Progenitor cell of endocrine pancreas (in vitro differentiated cells): ENCODE results near the gene CDK12. TPM values are rescaled to one million over a fixed set of nuclear protein-coding genes. Genes with fewer than 3 reads are reported as not detected.
"Not testable (repeated sequence)": the region's sequence is repeated elsewhere in the genome, so short reads cannot be mapped to it uniquely, and the experiment has no call there.

ENCODE experiments used
- DNase-seq: peaks from one replicate; pipeline ENCODE4 v3.0.0; 2021; ENCODE audit warnings: low spot score; ENCODE audit not compliant: unreplicated experiment
- H3K27ac Mint-ChIP-seq: 2 replicates; pipeline ENCODE4 v1.8.0; 2021; ENCODE audit warnings: mild to moderate bottlenecking, moderate library complexity, mixed read lengths
- H3K27me3 Mint-ChIP-seq: 2 replicates; pipeline ENCODE4 v1.8.0; 2021; ENCODE audit warnings: mixed read lengths
- H3K36me3 Mint-ChIP-seq: 2 replicates; pipeline ENCODE4 v1.8.0; 2022; ENCODE audit warnings: mixed read lengths; ENCODE audit not compliant: insufficient read depth
- H3K4me1 Mint-ChIP-seq: 2 replicates; pipeline ENCODE4 v1.8.0; 2021; ENCODE audit warnings: low read depth, mixed read lengths
- H3K4me3 Mint-ChIP-seq: 2 replicates; pipeline ENCODE4 v1.8.0; 2021; ENCODE audit warnings: low read depth, mild to moderate bottlenecking, moderate library complexity, mixed read lengths
- H3K9me3 Mint-ChIP-seq: 2 replicates; pipeline ENCODE4 v1.8.0; 2021; ENCODE audit warnings: low read depth, mixed read lengths
- CTCF ChIP-seq: fragments of 200-600 bp; sonication (generic); IDR thresholded peaks from one replicate; pipeline ENCODE4 v1.5.0; 2021; ENCODE audit warnings: antibody characterized with exemption, mild to moderate bottlenecking; ENCODE audit not compliant: unreplicated experiment
- total RNA-seq: library from RNA; stranded (reverse); gene quantifications from 2 replicates; pipeline ENCODE4 v1.2.1, GENCODE V29; 2021

The CDK12 gene
- total RNA-seq, 1 donor from 2014 or later, result 86.8 TPM

- Mint-ChIP-seq H3K4me1 (no peaks in the 10 kb centered on the region), H3K4me3 (no peak overlapping the region), H3K9me3 (no peaks in the 10 kb centered on the region)
These were observed 26.7 kb downstream of the CDK12 start for GRCh38 chr17:39487946-39488345.

DNA sequence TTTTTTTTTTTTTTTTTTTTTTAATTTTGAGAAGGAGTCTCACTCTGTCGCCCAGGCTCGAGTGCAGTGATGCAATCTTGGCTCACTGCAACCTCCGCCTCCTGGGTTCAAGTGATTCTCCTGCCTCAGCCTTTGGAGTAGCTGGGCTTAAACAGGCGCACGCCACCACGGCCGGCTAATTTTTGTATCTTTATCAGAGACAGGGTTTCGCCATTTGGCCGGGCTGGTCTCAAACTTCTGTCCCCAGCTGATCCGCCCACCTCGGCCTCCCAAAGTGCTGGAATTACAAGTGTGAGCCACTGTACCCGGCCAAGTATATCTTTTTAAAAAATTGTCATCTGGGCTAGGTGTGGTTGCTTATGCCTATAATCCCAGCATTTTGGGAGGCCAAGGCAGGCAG is 35.6 kb downstream of the CDK12 start:
- H3K36me3 Mint-ChIP-seq, result peaks cover 19% of the 10 kb centered on the region
- H3K27ac Mint-ChIP-seq, H3K9me3 Mint-ChIP-seq, DNase-seq, H3K4me1 Mint-ChIP-seq, H3K27me3 Mint-ChIP-seq, H3K4me3 Mint-ChIP-seq: not testable (repeated sequence)

More at GRCh38 chr17:39487946-39488345, 26.7 kb downstream of the CDK12 start:
- DNase-seq, result no peak
- Mint-ChIP-seq H3K27me3 (no peaks in the 10 kb centered on the region), H3K36me3 (peaks cover 8% of the 10 kb centered on the region), H3K27ac (no peak overlapping the region)
- no peak for TF ChIP-seq CTCF

- Mint-ChIP-seq H3K4me3 (no peak overlapping the region), H3K27ac (no peak overlapping the region), H3K4me1 (no peaks in the 10 kb centered on the region), H3K9me3 (no peaks in the 10 kb centered on the region), H3K27me3 (no peaks in the 10 kb centered on the region), H3K36me3 (peaks cover 35% of the 10 kb centered on the region)
- DNase-seq, result no peak
- TF ChIP-seq CTCF, result no peak
These were observed 46.2 kb downstream of the CDK12 start for GRCh38 chr17:39507511-39507910.

DNA sequence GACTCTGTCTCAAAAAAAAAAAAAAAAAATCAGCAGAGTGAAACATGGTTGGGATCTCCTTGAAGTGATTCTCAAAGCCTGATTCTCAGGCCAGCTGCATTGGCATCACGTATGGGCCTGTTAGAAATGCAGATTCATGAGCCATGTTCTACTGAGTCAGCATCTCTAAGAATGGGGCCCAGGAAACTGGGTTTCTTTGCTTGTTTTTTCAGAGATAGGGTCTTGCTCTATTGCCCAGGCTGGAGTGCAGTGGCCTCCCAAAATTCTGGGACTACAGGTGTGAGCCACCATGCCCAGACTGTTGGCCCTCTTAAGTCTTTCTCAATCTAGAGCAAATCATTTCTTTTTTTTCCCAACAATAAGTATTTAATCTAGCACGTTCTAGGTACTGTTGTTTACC is 47.7 kb downstream of the CDK12 start:
- no peak overlapping the region for H3K27ac Mint-ChIP-seq
- H3K9me3 Mint-ChIP-seq, result no peaks in the 10 kb centered on the region
- peaks cover 31% of the 10 kb centered on the region for H3K36me3 Mint-ChIP-seq
- H3K4me3 Mint-ChIP-seq, result no peak overlapping the region
- H3K4me1 Mint-ChIP-seq, result no peaks in the 10 kb centered on the region
- no peak for DNase-seq
- H3K27me3 Mint-ChIP-seq, result no peaks in the 10 kb centered on the region
- TF ChIP-seq CTCF, result no peak

DNA sequence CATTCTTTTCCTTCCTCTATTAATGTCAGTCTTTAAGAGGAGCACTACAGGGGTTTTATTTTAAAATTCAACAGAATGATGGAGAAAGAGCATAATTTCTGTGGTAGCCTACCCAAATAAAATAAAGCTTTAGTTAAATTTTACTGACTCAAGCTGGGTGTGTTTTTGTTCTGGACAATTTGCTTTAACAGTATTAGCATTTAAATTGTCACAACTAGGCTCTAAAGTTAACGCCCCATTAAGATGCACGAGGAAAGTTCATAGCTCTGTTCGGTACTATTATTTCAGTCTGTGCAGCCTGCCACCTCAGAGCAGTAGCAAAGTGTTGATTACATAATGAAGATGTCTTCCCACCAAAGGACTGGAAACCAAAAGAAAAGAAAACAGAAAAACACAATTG is 52.0 kb downstream of the CDK12 start:
- no peak for DNase-seq
- Mint-ChIP-seq H3K4me3 (no peak overlapping the region), H3K27ac (no peak overlapping the region), H3K4me1 (no peaks in the 10 kb centered on the region), H3K36me3 (peaks cover 30% of the 10 kb centered on the region), H3K9me3 (no peaks in the 10 kb centered on the region), H3K27me3 (no peaks in the 10 kb centered on the region)
- no peak for TF ChIP-seq CTCF

GRCh38 chr17:39513915-39514314 is 52.6 kb downstream of the CDK12 start:
- H3K4me1 Mint-ChIP-seq, result no peaks in the 10 kb centered on the region
- TF ChIP-seq CTCF, result no peak
- DNase-seq, result no peak
- no peak overlapping the region for H3K27ac Mint-ChIP-seq
- no peak overlapping the region for H3K4me3 Mint-ChIP-seq
- no peaks in the 10 kb centered on the region for H3K27me3 Mint-ChIP-seq
- H3K36me3 Mint-ChIP-seq, result peaks cover 30% of the 10 kb centered on the region
- H3K9me3 Mint-ChIP-seq, result no peaks in the 10 kb centered on the region
